PC-9 (cell line): ENCODE results near the gene ASB15. TPM values are rescaled to one million over a fixed set of nuclear protein-coding genes. Genes with fewer than 3 reads are reported as not detected.

Experiments used
- BruUV-seq: library from RNA; stranded (reverse); fragments of 400-500 nt; replicated peaks from 2 replicates; lab custom pipeline; 2021; lab: Mats Ljungman, UMichigan
- CTCF ChIA-PET: fragments of 300-600 bp; sonication (Branson Sonifier 250); formaldehyde crosslinking; loops from one replicate; lab custom pipeline; 2022; ENCODE audit warnings: antibody characterized with exemption; lab: Charles Lee
- POLR2A ChIA-PET: fragments of 300-600 bp; sonication (Branson Sonifier 250); formaldehyde crosslinking; loops from one replicate; lab custom pipeline; 2022; ENCODE audit warnings: antibody characterized with exemption; ENCODE audit not compliant: unreplicated experiment; lab: Charles Lee
- DNase-seq, 2 experiments: peaks; one replicate each; pipeline versions ENCODE4 v3.0.0 to v3.0.0-alpha.2; 2015 to 2022; ENCODE audit warnings: mixed read lengths in 1 of 2
- H2AFZ ChIP-seq: fragments of 200-600 bp; sonication (generic); 2 replicates; pipeline ENCODE4 v1.8.1; 2017; ENCODE audit warnings: antibody characterized with exemption
- H3F3A ChIP-seq: fragments of 200-600 bp; sonication (generic); 2 replicates; pipeline ENCODE4 v1.8.1; 2017; ENCODE audit warnings: antibody characterized with exemption, mild to moderate bottlenecking, low read depth; ENCODE audit not compliant: insufficient read depth
- H3K27ac ChIP-seq: fragments of 200-600 bp; sonication (generic); 2 replicates; pipeline ENCODE4 v1.6.1; 2016; ENCODE audit warnings: mixed run types
- H3K27me3 ChIP-seq: fragments of 200-600 bp; sonication (generic); 2 replicates; pipeline ENCODE4 v1.6.1; 2016; ENCODE audit warnings: low read depth, mixed run types; ENCODE audit not compliant: insufficient read depth
- H3K36me3 ChIP-seq: fragments of 200-600 bp; sonication (generic); 2 replicates; pipeline ENCODE4 v1.6.1; 2016; ENCODE audit warnings: low read depth, mixed run types
- H3K4me1 ChIP-seq: fragments of 200-600 bp; sonication (generic); replicated peaks from 2 replicates; pipeline ENCODE4 v1.6.1; 2016; ENCODE audit warnings: mixed run types; ENCODE audit not compliant: insufficient read depth
- H3K4me2 ChIP-seq: fragments of 200-600 bp; sonication (generic); 2 replicates; pipeline ENCODE4 v1.6.1; 2017; ENCODE audit warnings: mixed run types
- H3K4me3 ChIP-seq: fragments of 200-600 bp; sonication (generic); 2 replicates; pipeline ENCODE4 v1.6.1; 2016; ENCODE audit warnings: mixed run types
- H3K79me2 ChIP-seq: fragments of 200-600 bp; sonication (generic); 2 replicates; pipeline ENCODE4 v1.6.1; 2017; ENCODE audit warnings: low read depth, mixed run types
- H3K9me2 ChIP-seq: fragments of 200-600 bp; sonication (generic); 2 replicates; pipeline ENCODE4 v1.8.1; 2017; ENCODE audit warnings: mild to moderate bottlenecking; ENCODE audit not compliant: insufficient read depth
- H3K9me3 ChIP-seq: fragments of 200-600 bp; sonication (generic); 2 replicates; pipeline ENCODE4 v1.8.1; 2016; ENCODE audit warnings: low read depth; ENCODE audit not compliant: insufficient read depth
- H4K20me1 ChIP-seq: fragments of 200-600 bp; sonication (generic); 2 replicates; pipeline ENCODE4 v1.8.1; 2017; ENCODE audit not compliant: insufficient read depth
- EZH2 ChIP-seq: fragments of 200-600 bp; sonication (generic); IDR thresholded peaks from 2 replicates; pipeline ENCODE4 v1.8.0; 2017; ENCODE audit warnings: antibody characterized with exemption, low read depth
- intact Hi-C: fragments of 100-400 bp; cut with micrococcal nuclease; formaldehyde crosslinking; loops from one replicate; pipeline ENCODE4 v1.10.0; 2022; ENCODE audit not compliant: unreplicated experiment
- total RNA-seq: library from RNA; stranded (reverse); gene quantifications from 2 replicates; pipeline ENCODE4 v1.2.3, GENCODE V29; 2021
- TF ChIP-seq, protein P1 (sequence below): fragments of 200-600 bp; sonication (generic); conservative IDR thresholded peaks from 2 replicates; pipeline ENCODE4 v1.6.1; 2017; ENCODE audit warnings: mixed run types, antibody characterized with exemption, mild to moderate bottlenecking, moderate library complexity

Gene ASB15
- total RNA-seq, 1 experiment from 2014 or later, result not detected

DNA sequence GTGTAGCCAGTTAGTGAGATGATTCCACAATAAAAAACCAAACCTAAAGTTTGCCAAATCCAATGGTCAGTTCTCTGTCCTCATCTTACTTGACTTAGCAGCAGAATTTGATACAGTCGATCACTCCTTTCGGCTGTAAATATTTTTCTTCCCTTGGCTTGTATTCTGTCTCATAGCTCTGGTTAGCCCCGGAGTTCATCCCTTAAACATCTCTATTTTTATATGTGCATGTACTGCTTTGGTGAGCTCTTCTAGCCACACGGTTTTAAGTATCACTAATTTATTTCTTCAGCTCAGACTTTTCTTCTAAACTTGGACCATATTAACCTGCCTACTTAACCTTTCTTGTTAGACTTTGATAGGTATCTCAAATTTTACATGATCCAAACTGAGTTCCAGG lies 17.8 kb upstream of the ASB15 start:
- Histone ChIP-seq H3K4me1 (no peaks in the 10 kb centered on the region), H3K27me3 (no peaks in the 10 kb centered on the region), H3F3A (no peaks in the 10 kb centered on the region), H2AFZ (no peak overlapping the region), H3K36me3 (no peaks in the 10 kb centered on the region), H3K27ac (no peak overlapping the region), H3K9me3 (no peaks in the 10 kb centered on the region), H3K4me3 (no peak overlapping the region), H3K79me2 (no peaks in the 10 kb centered on the region), H4K20me1 (no peaks in the 10 kb centered on the region), H3K4me2 (no peak overlapping the region), H3K9me2 (no peaks in the 10 kb centered on the region)
- no peak for DNase-seq
- BruUV-seq, result no TSS peak
- no peak for TF ChIP-seq EZH2
- TF ChIP-seq, protein P1, sequence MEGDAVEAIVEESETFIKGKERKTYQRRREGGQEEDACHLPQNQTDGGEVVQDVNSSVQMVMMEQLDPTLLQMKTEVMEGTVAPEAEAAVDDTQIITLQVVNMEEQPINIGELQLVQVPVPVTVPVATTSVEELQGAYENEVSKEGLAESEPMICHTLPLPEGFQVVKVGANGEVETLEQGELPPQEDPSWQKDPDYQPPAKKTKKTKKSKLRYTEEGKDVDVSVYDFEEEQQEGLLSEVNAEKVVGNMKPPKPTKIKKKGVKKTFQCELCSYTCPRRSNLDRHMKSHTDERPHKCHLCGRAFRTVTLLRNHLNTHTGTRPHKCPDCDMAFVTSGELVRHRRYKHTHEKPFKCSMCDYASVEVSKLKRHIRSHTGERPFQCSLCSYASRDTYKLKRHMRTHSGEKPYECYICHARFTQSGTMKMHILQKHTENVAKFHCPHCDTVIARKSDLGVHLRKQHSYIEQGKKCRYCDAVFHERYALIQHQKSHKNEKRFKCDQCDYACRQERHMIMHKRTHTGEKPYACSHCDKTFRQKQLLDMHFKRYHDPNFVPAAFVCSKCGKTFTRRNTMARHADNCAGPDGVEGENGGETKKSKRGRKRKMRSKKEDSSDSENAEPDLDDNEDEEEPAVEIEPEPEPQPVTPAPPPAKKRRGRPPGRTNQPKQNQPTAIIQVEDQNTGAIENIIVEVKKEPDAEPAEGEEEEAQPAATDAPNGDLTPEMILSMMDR, result no peak
- intact Hi-C loops, result loop anchor here (5.0 kb wide), 2 partner anchors 38 to 118 kb away; no protein-coding TSS in a partner anchor
- CTCF ChIA-PET, result interaction anchor here (0.8 kb wide), 1 partner anchor 1058 kb away, joined by 10 read pairs; no protein-coding TSS in a partner anchor
- POLR2A ChIA-PET, result interaction anchor here (0.6 kb wide), 1 partner anchor 11 kb away, joined by 4 read pairs; no protein-coding TSS in a partner anchor

DNA sequence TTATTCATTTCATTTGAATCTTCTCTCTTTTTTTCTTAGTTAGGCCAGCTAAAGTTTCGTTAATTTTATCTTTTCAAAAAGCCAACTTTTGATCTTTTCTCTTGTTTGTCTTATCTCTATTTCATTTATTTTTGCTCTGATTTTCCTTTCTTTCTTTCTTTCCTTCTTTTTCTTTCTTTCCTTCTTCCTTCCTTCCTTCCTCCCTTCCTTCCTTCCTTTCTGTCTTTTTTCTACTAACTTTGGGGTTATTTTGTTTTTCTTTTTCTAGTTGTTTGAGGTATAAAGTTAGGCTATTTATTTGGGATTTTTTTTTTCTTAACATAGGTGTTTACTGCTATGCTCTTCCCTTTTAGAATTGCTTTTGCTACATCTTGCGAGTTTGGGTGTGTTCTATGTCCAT lies 13.2 kb upstream of the ASB15 start:
- H3K36me3 ChIP-seq, result no peaks in the 10 kb centered on the region
- no peaks in the 10 kb centered on the region for H3K4me1 ChIP-seq
- H3K4me2 ChIP-seq, result no peak overlapping the region
- ChIA-PET POLR2A (no interaction called here), CTCF (no interaction called here)
- H3K9me3 ChIP-seq, result no peaks in the 10 kb centered on the region
- no peak overlapping the region for H2AFZ ChIP-seq
- H3K4me3 ChIP-seq, result no peak overlapping the region
- no peak overlapping the region for H3K27ac ChIP-seq
- TF ChIP-seq, protein P1, result no peak
- no peak for TF ChIP-seq EZH2
- H4K20me1 ChIP-seq, result no peaks in the 10 kb centered on the region
- H3F3A ChIP-seq, result no peaks in the 10 kb centered on the region
- no peak for DNase-seq
- intact Hi-C loops, result no loop called here
- no TSS peak for BruUV-seq
- no peaks in the 10 kb centered on the region for H3K79me2 ChIP-seq
- no peaks in the 10 kb centered on the region for H3K27me3 ChIP-seq
- no peaks in the 10 kb centered on the region for H3K9me2 ChIP-seq

DNA sequence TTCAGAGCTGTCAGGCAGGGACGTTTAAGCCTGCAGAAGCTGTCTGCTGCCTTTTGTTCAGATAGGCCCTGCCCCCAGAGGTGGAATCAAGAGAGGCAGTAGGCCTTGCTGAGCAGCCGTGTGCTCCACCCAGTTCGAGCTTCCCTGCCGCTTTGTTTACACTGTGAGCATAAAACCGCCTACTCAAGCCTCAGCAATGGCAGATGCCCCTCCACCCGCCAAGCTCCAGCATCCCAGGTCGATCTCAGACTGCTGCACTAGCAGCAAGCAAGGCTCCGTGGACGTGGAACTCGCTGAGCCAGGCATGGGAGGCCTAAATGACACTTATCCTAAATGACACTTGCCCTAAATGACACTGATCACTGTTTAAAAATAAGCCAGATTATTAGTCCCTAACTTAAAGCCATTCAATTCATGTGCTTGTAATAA lies 6.8 kb upstream of the ASB15 start:
- no peaks in the 10 kb centered on the region for H3K79me2 ChIP-seq
- BruUV-seq, result no TSS peak
- no peak overlapping the region for H3K4me2 ChIP-seq
- H3K9me3 ChIP-seq, result no peaks in the 10 kb centered on the region
- no peak overlapping the region for H3K4me3 ChIP-seq
- H4K20me1 ChIP-seq, result no peaks in the 10 kb centered on the region
- intact Hi-C loops, result no loop called here
- no peak overlapping the region for H3K27ac ChIP-seq
- no peaks in the 10 kb centered on the region for H3K9me2 ChIP-seq
- no peaks in the 10 kb centered on the region for H3K27me3 ChIP-seq
- no peaks in the 10 kb centered on the region for H3K4me1 ChIP-seq
- no peak overlapping the region for H2AFZ ChIP-seq
- DNase-seq, result peak in 1 of 2 experiments; percentile 22
- no peaks in the 10 kb centered on the region for H3K36me3 ChIP-seq
- H3F3A ChIP-seq, result no peaks in the 10 kb centered on the region
- ChIA-PET CTCF (no interaction called here), POLR2A (interaction anchor here (0.6 kb wide), 1 partner anchor 11 kb away, joined by 4 read pairs; no protein-coding TSS in a partner anchor)
- TF ChIP-seq, protein P1, result no peak
- no peak for TF ChIP-seq EZH2
